RWPE1 (cell line): ENCODE measurements around the gene AHCYL2.
"Not testable (repeated sequence)": the region's sequence is repeated elsewhere in the genome, so short reads cannot be mapped to it uniquely, and the experiment has no call there.

ENCODE experiments used
- CTCF ChIA-PET: fragments of 350-600 bp; sonication (Branson Sonifier 250); formaldehyde crosslinking; extraction: SDS; loops from one replicate; lab custom pipeline; 2021; lab: Yijun Ruan, JAX
- POLR2A ChIA-PET: fragments of 400-600 bp; formaldehyde crosslinking; extraction: SDS; loops from one replicate; lab custom pipeline; 2020; ENCODE audit warnings: antibody characterized with exemption; ENCODE audit not compliant: low non-redundant PET; lab: Yijun Ruan, JAX
- DNase-seq: peaks from one replicate; pipeline ENCODE4 v3.0.0; 2012; ENCODE audit warnings: low spot score
- H3K27ac ChIP-seq: fragments of 450-650 bp; 2 replicates; pipeline ENCODE4 v1.5.1; 2017
- CTCF ChIP-seq: fragments of 450-650 bp; conservative IDR thresholded peaks from 2 replicates; pipeline ENCODE4 v1.5.1; 2017; ENCODE audit warnings: low read depth, mild to moderate bottlenecking

Gene AHCYL2

GRCh38 chr7:129438839-129439651 lies 214.2 kb downstream of the AHCYL2 start:
- H3K27ac ChIP-seq = no peak overlapping the region
- CTCF ChIA-PET = interaction anchor here (0.6 kb wide), 1 partner anchor 72 kb away, joined by 3 read pairs; no protein-coding TSS in a partner anchor
- no peak for TF ChIP-seq CTCF
- DNase-seq = peak; percentile 69
- POLR2A ChIA-PET = no interaction called here

- POLR2A ChIA-PET = no interaction called here
- no peak for DNase-seq
- no peak for TF ChIP-seq CTCF
- H3K27ac ChIP-seq = no peak overlapping the region
- CTCF ChIA-PET = no interaction called here
Measured at GRCh38 chr7:129439963-129440625, 215.3 kb downstream of the AHCYL2 start.

- TF ChIP-seq CTCF = no peak
Measured at GRCh38 chr7:129443612-129444011, 218.8 kb downstream of the AHCYL2 start.

GRCh38 chr7:129444776-129445175 lies 219.9 kb downstream of the AHCYL2 start:
- H3K27ac ChIP-seq, DNase-seq, CTCF ChIA-PET, POLR2A ChIA-PET: not testable (repeated sequence)

More at GRCh38 chr7:129443612-129444011, 218.8 kb downstream of the AHCYL2 start:
- no peak for DNase-seq
- CTCF ChIA-PET = no interaction called here
- no peak overlapping the region for H3K27ac ChIP-seq
- POLR2A ChIA-PET = no interaction called here

GRCh38 chr7:129446925-129447324 lies 222.1 kb downstream of the AHCYL2 start:
- POLR2A ChIA-PET, CTCF ChIA-PET, DNase-seq: not testable (repeated sequence)
- peak overlapping the region; percentile 47 for H3K27ac ChIP-seq

- DNase-seq, POLR2A ChIA-PET, CTCF ChIA-PET, H3K27ac ChIP-seq: not testable (repeated sequence)
Measured at GRCh38 chr7:129447445-129447844, 222.6 kb downstream of the AHCYL2 start.

GRCh38 chr7:129448608-129449007 lies 223.8 kb downstream of the AHCYL2 start:
- POLR2A ChIA-PET, H3K27ac ChIP-seq, CTCF ChIA-PET, DNase-seq: not testable (repeated sequence)

GRCh38 chr7:129450295-129450694 lies 225.5 kb downstream of the AHCYL2 start:
- no peak for TF ChIP-seq CTCF
- POLR2A ChIA-PET = no interaction called here
- no peak for DNase-seq
- H3K27ac ChIP-seq = no peak overlapping the region
- CTCF ChIA-PET = no interaction called here
